ENCODE results near the gene ASTN2.

GRCh38 chr9:116605060-116605459 lies 809.8 kb downstream of the ASTN2 start:
- TF ChIP-seq CTCF (IDR thresholded peaks at IDR 0.05 in 2 of 3, conservative IDR thresholded peaks at IDR 0.05 in 1 of 3; ENCODE audit: borderline replicate concordance in 1 of 3, insufficient read depth in 1 of 3, low read depth in 2 of 3, low read length in 2 of 3) (no peak), YY1 (IDR thresholded peaks at IDR 0.05; ENCODE audit: extremely low read depth, insufficient replicate concordance, low read depth, low read length) (no peak), REST (IDR thresholded peaks at IDR 0.05; ENCODE audit: low read depth) (no peak)
